ENCODE data around the gene AP2A1.

Gene AP2A1

DNA sequence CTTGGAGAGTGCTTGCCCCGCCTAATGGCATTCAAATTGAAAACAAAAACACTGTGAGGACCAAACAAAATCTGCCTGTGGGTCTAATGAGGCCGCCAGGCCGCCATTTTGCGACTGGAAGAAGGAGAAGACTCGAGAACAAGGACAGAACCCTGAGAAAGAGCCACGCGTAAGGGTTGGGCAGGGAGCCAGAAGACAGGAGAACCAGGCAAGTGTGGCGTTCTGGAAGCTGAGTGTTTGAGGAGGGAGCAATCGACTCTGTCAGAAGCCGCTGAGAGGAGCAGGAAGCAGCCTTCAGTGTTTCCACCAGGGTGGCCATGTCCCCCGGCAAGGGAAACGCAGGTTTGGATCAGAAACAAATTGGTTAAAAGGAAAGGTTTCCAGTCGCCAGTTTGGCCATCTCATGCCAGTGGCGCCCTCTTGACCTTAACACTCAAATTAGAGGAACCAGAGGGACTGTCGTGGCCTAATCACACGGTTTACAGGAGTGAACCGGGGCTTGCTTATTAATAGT, 74.0 kb downstream of the AP2A1 start:
- DNase-seq: no peak

DNA sequence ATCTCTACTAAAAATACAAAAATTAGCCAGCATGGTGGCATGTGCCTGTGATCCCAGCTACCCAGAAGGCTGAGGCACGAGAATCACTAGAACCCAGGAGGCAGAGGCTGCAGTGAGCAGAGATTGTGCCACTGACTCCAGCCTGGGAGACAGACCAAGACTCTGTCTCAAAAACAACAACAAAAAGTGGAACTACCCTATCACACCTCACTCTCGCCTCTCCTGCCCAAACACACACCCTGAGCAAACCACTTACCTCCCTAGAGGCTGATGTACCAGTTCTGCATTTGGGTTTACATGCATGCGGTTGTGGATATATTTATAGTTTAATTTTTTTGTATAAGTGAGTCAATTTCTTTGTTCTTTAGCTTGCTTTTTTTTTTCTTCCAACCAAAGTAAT, 76.5 kb downstream of the AP2A1 start:
- DNase-seq: no peak

DNA sequence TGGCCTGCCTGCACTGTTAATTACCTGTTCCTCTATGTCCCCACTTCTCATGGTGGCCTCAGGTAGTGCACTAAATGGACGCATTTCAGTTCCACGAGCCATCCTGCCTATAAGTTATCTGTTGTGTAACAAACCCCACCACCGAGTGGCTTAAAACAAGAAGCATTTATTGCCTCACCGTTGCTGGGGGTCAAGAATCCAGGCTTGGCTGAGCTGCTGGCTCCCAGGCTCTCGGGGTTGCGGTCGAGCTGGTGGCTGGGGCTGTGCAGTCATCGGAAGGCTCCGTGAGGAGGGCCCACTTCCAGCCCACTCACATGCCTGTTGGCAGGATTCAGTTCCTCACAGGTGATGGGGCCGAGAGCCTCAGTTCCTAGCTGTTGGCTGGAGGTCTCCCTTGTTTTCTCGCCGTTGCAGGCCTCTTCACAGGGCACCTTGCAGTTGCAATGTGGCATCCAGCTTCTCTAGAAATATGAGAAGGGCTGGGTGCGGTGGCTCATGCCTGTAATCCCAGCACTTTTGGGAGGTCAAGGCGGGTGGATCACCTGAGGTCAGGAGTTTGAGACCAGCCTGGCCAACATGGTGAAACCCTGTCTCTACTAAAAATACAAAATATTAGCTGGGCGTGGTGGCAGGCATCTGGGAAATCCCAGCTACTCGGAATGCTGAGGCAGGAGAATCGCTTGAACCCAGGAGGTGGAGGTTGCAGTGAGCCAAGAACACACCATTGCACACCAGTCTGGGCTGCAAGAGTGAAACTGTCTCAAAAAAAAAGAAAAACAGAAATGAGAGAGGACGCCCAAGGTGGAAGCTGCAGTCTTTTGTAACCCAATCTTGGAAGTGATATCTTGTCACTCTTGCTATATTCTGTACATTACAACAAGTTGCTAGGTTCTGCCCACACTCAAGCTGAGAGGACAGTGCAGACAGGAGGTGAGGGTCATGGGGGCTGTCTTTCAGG, 77.6 kb downstream of the AP2A1 start:
- DNase-seq: no peak

DNA sequence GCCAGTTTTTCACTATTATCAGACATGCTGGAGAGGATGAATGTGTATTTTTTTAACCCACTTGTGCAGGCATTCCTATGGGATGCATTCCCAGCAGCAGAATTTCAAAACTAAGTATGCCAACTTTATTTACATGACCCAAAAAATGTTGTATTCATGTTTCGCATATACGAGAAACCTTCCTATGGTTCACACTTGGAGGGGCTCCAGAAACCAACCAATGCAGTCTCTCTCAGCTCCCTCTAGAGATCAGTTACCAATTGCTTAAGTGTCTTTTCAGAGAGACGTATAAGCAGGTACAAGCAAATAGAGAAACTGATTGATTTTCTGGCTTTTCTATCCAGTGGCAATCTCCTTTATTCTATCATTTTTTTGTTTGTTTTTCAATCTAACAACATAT, 78.6 kb downstream of the AP2A1 start:
- DNase-seq: no peak

DNA sequence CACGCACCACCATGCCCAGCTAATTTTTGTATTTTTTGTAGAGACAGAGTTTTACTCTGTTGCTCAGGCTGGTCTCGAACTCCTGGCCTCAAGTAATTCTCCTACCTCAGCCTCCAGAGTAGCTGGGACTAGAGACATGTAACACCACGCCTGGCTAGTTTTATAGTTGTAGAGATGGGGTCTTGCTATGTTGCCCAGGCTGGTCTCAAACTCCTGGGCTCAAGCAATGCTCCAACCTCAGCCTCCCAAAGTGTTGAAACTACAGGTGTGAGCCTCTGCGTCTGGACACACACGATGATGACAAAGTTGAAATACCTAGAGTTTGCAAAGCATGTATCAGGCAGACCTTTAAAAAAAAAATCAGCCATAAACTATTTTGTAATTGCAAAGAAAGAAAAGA, 79.6 kb downstream of the AP2A1 start:
- DNase-seq: no peak

DNA sequence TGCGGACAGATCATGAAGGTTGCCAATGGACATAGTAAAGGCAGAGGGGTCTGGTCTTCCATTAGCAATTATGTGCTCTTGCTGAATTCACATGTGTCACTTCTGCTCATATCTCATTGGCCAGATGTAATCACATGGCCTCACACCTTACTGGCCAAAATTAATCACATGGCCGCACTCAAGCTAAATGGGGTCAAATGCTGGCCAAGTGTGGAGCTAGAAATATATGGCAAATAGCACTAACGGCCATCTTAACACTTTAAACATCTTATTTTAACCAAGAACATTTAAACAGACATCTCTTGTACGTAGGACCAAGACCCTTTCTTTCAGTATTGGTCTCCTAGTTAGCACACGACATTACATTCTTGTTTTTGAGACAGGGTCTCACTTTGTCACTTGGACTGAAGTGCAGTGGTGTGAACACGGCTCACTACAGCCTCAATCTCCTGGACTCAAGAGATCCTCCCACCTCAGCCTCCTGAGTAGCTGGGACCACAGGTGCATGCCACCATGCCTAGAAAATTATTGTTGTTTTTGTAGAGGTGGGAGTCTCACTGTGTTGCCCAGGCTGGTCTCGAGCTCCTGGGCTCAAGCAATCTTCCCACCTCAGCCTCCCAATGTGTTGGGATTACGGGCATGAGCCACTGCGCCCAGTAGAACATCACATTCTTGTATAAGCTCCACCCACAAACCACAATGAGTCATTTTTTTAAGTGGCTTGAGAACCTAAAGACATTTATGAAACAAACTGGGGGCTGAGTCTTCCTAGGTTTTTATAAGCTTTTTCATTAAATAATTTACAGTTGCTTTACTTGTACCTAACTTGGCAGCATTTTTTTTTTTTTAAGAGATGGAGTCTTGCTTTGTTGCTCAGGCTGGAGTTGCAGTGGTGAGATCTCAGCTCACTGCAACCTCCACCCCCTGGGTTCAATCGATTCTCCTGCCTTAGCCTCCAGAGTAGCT, 81.2 kb downstream of the AP2A1 start:
- peak in 1 of 2 donors; percentile 74 for DNase-seq

DNA sequence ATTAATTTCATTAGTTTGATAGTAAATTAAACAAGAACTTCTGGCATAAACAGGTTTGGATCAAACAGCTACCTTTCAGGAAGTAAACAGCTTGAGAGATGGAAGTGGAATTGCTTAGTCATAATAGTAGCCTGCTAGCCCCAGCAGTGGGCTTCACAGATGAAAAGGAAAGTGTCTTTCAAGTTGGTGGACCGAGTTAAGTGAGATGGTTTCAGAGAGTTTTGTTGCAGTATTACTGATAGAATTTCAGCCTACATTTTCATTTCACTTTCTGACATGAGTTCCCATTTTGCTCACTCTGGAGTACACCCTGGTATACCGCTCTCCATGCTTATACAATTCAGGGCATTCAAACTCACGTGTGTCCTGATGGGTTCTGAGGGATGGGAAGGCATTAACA, 82.1 kb downstream of the AP2A1 start:
- DNase-seq: no peak

DNA sequence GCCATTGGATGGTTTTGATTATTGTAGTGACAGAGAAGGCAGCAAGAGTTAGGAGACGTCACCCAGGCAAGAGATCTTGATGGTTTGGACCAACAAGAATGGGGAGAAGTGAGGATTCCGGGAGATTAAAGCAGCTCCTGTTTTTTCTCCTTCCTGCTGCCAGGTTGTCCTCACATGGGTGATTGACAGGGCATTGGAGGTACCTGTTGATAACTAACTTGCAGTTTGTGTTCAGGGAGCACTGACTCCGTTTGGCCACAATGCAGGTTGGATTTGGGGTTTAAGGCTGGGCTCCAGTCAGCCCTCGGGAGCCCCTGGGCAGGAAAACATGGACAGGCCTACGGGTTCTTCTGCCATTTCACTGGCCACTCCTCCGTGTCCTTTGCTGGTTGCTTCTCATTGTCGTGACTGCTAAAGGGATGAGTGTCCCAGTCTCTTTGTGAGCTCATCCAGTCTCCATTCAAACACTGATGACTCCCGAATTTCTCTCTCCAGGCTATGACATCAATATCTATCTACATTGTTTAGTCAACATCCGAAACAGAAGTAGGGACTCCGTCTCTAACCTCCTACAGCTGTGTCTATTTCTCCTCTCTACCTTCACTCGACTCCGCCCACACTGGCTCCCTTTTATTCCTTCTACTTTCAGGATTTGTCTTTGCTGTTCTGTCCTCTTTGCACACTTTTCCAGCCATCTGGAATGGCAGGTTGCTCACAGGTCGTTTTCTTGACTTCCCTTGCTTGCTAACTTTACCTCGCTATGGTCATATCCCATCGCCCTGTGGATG, 82.8 kb downstream of the AP2A1 start:
- DNase-seq: no peak

DNA sequence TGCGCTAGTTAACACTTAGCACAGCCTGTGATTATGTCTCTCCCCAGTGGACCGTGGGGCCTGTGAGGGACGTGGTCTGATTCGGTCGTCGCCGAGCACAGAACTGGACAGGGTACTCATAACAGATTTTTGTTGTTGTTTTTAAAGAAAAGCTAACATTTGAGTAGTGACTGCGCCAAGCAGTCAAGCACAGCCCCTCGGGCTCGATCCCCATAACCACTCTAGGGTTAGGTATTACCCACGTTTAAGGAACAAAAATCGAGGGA, 83.4 kb downstream of the AP2A1 start:
- DNase-seq: no peak

DNA sequence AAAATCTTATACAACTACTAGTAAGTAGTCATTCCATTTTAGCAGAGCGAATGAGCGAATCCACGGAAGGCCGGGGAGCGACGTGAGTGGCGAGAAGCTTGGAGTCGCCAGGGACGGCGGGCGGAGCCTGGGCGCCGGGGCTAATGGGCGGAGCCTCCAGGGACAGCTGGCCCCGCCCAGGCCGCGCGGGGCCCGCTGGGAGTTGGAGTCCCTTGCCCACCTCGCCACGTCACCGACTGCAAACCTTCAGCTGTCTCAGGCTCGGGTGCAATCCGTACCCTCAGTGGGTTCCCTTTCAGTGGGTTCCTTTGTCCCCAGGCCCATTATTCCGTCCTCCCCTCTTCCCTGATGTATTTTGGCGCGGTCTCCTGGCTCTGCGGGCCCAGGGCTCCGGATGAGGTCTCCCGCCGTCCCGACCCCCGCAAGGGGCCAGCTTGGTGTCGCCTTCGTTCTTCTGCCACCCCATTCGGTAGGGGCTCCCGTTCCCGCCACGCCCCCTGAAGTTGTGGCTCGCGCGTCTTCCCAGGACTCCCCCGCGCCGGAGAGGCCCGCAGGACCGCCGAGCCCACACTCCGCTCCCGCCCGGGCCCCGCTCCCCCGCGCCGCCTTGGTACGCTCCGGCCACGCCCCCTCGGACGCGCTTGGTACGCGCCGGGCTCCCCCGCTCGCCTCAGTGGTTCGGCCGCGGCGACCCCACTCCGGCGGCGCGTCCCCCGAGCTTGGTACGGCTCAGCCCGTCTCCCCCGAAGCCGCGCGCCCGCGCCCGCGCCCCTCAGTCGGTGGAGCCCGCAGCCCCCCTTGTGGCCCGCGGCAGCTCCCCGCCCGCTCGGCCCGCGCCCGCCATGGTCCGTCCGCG, 83.9 kb downstream of the AP2A1 start, which contains the start of gene PTOV1:
Gene PTOV1, plus strand, starts transcription at position 673 of the 856 bp plus-strand sequence.
- DNase-seq: peak; percentile 79 to 92

DNA sequence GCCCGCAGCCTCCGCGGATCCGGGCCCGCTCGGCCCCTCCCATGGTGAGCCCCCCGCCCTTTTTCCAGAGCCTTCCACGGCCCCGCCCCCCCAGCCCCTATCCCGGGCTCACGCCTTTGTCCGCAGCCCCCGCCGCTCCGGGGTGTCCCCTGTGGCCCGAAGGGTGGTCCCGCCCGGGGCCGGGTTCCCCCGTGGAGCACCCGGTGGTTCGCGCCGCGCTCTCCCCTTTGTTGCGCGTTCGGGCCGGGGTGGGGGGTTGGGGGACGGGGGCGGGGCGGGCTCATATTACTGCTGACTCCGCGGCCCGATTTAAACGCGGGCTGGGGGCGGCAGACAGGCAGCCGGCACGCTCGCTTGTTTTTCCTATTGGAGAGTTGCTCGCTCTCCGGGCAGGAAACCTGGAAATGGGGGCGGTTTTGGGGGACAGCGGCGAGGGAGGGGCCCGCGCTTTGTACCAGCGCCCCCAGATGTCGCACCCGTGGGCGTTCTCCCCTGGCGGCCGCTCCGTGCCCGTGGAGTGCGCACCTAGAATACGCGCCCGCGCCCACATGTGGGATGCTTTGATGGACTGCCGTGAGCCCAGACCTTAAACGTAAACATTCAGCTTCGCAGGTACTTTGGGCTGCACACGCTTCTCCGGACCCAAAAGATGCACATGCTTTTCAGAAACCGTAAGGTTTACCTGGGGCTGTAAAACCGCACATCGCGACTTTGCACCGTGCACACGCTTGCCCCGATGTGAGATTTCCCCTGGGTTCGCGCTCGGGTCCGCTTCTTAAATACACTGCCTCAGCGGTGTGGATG, 84.9 kb downstream of the AP2A1 start:
- DNase-seq: no peak

DNA sequence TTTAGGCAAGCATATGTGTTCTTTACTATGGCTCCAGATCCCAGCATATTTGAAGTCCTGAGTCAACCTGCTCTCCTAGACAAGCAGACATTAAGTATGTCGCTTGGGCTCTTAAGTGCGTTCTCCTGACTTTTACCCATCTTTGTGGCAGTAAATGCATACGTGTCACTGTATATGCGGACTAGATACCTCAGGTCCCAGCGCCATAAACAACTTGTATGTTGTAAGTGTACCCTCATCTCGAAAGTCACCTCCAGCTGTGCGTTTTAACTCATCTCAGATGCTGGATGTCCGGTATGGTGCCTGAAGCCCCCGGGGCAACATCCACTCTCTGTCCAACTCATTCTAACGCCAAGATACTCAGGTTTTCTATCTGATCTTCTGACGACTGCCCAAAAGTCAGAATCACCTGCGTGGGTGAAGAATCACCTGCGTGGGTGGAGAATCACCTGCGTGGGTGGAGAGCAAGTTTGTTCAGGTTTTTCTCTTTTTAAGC, 85.9 kb downstream of the AP2A1 start:
- DNase-seq: no peak

DNA sequence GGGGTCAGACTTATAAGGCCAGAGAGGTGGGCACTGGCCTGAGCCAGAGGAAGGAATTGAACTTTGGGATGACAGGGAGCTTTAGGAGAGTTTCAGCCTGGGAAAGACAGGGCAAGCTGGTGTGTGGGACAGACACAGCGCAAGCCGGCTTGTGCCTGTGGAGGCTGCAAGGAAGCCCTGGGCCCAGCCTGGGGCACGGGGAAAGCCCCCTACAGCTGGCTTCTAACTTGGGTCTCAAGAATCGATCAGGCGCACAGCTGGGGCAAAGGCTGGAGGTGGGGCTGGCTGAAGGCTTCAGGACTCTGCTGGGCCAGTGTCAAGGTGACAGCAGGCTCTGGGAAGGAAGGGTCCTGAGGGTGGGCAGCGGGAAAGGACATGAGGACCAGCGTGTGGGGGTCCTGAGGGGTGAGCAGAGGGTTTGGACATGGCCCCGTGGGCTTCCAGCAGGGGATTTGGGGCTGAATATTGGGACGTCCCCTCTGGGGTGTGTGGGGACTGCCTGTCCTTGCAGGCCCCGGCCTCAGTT, 87.1 kb downstream of the AP2A1 start:
- DNase-seq: no peak

DNA sequence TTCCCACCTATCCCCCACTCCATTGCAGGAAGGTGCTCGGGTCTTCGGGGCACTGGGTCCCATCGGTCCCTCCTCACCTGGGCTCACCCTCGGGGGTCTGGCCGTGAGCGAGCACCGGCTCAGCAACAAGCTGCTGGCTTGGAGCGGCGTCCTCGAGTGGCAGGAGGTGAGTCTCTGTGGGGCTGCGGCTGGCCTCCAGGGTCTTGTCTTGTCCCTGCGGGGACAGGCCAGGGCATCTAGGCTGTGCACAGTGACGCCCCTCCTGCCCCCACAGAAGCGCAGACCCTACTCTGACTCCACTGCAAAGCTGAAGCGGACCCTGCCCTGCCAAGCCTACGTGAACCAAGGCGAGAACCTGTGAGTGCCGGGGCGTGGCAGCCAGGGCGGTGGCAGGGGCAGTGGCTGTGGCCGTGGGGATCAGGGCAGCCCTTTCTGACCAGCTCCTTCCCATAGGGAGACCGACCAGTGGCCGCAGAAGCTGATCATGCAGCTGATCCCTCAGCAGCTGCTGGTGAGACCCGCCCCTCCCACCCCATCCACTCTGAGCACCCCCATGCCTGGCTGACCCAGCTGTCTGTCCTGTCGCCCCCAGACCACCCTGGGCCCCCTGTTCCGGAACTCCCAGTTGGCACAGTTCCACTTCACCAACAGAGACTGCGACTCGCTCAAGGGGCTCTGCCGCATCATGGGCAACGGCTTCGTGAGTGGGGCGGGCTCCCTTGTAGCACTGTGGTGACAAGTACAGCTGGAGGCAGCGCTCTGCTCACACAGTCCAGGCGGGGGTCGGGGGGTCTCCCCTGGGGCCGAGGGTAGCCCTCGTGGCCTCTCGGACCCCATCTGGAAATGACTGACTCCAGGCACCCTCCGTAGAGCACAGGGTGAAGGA, 87.8 kb downstream of the AP2A1 start:
- DNase-seq: no peak

DNA sequence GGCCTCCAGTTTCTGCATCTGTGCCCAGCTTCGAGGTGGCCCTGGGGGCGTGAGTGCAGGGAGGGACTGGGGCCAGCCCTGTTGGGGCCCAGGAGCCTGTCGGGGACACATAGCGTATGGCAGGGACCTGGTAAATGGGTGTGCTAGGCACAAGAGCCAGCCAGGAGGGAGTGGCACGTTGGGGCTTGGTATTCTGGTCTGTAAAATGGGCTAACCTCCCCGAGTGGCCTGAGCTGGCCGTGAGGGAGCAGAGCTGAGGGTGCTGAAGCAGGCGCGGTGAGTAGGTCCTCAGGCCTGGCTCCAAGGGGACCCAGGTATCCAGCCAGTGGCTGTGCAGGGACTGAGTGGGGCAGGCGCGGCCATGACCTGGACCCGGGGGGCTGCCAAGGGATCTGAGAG, 88.5 kb downstream of the AP2A1 start:
- no peak for DNase-seq

DNA sequence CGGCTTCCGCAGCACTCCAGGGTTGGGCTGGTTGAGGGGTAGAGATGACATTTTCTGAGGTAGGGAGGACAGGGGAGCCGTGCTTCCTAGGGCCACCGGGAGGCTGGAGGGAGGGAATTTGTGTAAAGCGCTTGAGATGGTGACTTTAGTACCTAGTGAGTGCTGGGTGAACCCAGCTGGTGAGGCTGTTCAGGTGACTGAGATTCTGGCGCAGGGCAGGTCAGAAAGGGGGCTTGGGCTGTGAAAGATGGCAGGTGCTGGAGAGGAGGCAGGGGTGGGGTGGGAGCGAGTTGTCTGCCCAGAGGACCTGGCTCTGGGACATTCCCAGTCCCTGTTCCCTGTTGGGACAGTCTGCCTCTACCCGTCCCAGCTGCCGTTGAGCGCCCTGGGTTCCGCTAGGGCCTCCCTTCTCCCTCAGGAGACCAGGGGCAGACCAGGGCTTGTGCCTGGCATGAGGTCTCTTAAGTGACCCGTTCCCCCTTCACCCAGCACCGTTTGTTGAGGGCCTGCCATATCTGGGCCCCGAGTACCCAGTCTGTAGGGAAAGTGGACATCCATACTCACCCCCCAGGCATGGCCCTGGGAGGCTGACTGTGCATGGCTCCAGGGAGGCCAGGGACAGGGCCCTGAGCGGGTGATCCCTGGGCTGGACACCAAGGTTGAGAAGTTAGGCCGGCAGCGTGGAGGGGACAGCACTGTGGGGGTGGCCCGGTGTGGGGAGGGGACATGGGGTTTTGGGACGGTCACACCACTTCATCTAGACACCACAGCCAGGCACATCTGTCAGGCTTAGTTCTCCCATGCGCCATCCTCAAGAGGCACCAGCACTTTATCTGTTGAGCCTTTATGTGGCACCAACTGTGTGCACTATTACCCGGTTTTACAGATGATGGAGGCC, 89.1 kb downstream of the AP2A1 start:
- DNase-seq: no peak

DNA sequence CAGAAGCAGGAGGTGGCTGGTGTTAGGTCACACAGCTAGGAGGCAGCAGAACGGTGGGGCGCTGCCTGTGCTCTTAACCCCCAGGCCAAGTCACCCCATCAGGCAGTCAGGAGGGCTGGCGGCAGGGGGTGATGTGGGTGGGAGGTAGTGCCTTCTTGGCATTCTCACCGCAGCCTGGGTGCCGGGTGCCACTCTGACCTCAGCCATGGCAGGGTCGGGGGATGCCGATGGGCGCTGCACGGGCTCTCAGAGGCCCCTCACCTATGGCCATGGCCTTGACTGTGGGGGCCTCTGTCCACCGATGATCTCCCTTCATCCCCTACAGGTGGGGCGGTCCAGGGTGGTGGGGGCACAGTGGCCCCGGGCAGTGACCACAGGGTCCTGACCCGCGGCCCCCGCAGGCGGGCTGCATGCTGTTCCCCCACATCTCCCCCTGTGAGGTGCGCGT, 89.8 kb downstream of the AP2A1 start:
- no peak for DNase-seq
